ENCODE results near the gene GNE.

- TF ChIP-seq CTCF (IDR thresholded peaks at IDR 0.05 in 2 of 3, conservative IDR thresholded peaks at IDR 0.05 in 1 of 3; ENCODE audit: insufficient read depth in 2 of 3, low read depth in 1 of 3, low read length in 3 of 3) (no peak), POLR2AphosphoS5 (IDR thresholded peaks at IDR 0.05; ENCODE audit: control insufficient read depth, insufficient read depth, low read depth, low read length) (no peak), NONO (IDR thresholded peaks at IDR 0.05; ENCODE audit: low read depth in 2 of 2, low read length in 1 of 2) (no peak), FOXJ3 (CRISPR knock-in tag; IDR thresholded peaks at IDR 0.05) (no peak), EP300 (IDR thresholded peaks at IDR 0.05; ENCODE audit: low read length) (no peak), DMBX1 (CRISPR knock-in tag; IDR thresholded peaks at IDR 0.05; ENCODE audit: borderline replicate concordance) (no peak), SRSF9 (IDR thresholded peaks at IDR 0.05; ENCODE audit: borderline replicate concordance, low read depth, low read length) (no peak), HNRNPUL1 (IDR thresholded peaks at IDR 0.05; ENCODE audit: low read length) (no peak), ADNP (tag; IDR thresholded peaks at IDR 0.05) (no peak), RAD51 (IDR thresholded peaks at IDR 0.05; ENCODE audit: borderline replicate concordance, low read depth) (no peak), HMGXB4 (CRISPR knock-in tag; IDR thresholded peaks at IDR 0.05) (no peak), PHF21A (IDR thresholded peaks at IDR 0.05; ENCODE audit: borderline replicate concordance, low read depth) (no peak)
These were observed 70.8 kb downstream of the GNE start for GRCh38 chr9:36187414-36187813.

Data from K562 (cell line).